ENCODE results near the gene PCDHA2.
"Not testable (repeated sequence)": the region's sequence is repeated elsewhere in the genome, so short reads cannot be mapped to it uniquely, and the experiment has no call there.

The PCDHA2 gene

DNA sequence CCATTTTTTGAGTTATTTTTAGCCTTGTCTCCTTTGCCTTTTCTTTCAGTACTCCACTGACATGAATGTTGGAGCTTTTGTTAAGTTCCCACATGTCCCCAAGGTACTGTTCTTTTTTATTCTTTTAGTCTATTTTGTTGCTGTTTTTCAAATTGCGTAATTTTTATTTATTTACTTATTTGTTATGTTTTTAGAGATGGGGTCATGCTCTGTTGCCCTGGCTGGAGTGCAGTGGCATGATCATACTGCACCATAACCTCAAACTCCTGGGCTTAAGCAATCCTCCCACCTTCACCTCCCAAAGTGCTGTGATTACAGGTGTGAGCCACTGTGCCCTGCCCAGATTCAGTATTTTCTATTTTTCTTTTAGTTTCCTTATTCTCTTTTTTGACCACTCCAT, 14.1 kb upstream of the PCDHA2 start:
- no peak overlapping the region for H3K9ac ChIP-seq
- no peaks in the 10 kb centered on the region for H3K79me2 ChIP-seq
- peaks cover 2% of the 10 kb centered on the region for H3K36me3 ChIP-seq (ENCODE audit: control insufficient read depth, insufficient read depth, low read length)
- no peaks in the 10 kb centered on the region for H3K9me3 ChIP-seq (ENCODE audit: control insufficient read depth, low read length)
- H3K27me3 ChIP-seq (ENCODE audit: control insufficient read depth, insufficient read depth, low read length): no peaks in the 10 kb centered on the region
- H3K27ac ChIP-seq: no peak overlapping the region
- H3K4me2 ChIP-seq (ENCODE audit: low read length): no peak overlapping the region
- no peak overlapping the region for H2AFZ ChIP-seq
- TF ChIP-seq, protein P1, sequence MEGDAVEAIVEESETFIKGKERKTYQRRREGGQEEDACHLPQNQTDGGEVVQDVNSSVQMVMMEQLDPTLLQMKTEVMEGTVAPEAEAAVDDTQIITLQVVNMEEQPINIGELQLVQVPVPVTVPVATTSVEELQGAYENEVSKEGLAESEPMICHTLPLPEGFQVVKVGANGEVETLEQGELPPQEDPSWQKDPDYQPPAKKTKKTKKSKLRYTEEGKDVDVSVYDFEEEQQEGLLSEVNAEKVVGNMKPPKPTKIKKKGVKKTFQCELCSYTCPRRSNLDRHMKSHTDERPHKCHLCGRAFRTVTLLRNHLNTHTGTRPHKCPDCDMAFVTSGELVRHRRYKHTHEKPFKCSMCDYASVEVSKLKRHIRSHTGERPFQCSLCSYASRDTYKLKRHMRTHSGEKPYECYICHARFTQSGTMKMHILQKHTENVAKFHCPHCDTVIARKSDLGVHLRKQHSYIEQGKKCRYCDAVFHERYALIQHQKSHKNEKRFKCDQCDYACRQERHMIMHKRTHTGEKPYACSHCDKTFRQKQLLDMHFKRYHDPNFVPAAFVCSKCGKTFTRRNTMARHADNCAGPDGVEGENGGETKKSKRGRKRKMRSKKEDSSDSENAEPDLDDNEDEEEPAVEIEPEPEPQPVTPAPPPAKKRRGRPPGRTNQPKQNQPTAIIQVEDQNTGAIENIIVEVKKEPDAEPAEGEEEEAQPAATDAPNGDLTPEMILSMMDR (IDR thresholded peaks at IDR 0.05): no peak
- no peak overlapping the region for H3K4me3 ChIP-seq (ENCODE audit: low read depth, low read length)
- no peaks in the 10 kb centered on the region for H3K4me1 ChIP-seq

DNA sequence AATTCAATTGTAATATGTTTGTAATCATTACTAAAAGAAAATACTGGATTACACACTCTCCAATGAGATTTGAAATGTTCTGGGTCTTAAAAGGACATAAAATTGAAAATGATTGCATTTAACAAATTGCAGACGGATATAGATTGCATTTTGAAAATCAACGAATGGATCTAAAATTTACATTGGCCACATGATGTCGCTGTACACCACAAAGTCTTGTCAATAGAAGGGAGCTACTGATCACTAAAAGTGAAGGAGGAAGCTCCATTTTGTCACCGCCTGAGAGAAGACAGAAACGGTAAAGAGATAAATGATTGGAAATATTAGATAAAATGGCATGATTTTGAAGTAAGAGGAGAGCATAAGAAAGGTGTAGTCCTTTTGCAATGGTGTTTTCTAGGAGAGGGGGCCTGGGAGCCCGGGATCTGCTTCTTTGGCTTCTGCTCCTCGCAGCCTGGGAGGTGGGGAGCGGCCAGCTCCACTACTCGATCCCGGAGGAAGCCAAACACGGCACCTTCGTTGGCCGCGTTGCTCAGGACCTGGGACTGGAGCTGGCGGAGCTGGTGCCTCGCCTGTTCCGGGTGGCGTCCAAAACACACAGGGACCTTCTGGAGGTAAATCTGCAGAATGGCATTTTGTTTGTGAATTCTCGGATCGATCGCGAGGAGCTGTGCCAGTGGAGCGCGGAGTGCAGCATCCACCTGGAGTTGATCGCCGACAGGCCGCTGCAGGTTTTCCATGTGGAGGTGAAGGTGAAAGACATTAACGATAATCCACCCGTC, 8.6 kb upstream of the PCDHA2 start, which contains the start of gene PCDHA1:
TSS of gene PCDHA1 (plus strand) at position 236 of the 782 bp plus-strand sequence.
- Histone ChIP-seq H3K4me2 (ENCODE audit: low read length) (no peak within 1 kb of the TSS), H3K4me1 (no peaks in the 10 kb centered on the region), H3K36me3 (ENCODE audit: control insufficient read depth, insufficient read depth, low read length) (peaks cover 7% of the 10 kb centered on the region), H3K9me3 (ENCODE audit: control insufficient read depth, low read length) (peaks cover 6% of the 10 kb centered on the region), H2AFZ (no peak within 1 kb of the TSS), H3K27me3 (ENCODE audit: control insufficient read depth, insufficient read depth, low read length) (no peaks in the 10 kb centered on the region), H3K9ac (no peak within 1 kb of the TSS), H3K79me2 (no peaks in the 10 kb centered on the region), H3K4me3 (ENCODE audit: low read depth, low read length) (no peak within 1 kb of the TSS), H3K27ac (no peak within 1 kb of the TSS)
- TF ChIP-seq, protein P1 (IDR thresholded peaks at IDR 0.05): no peak

DNA sequence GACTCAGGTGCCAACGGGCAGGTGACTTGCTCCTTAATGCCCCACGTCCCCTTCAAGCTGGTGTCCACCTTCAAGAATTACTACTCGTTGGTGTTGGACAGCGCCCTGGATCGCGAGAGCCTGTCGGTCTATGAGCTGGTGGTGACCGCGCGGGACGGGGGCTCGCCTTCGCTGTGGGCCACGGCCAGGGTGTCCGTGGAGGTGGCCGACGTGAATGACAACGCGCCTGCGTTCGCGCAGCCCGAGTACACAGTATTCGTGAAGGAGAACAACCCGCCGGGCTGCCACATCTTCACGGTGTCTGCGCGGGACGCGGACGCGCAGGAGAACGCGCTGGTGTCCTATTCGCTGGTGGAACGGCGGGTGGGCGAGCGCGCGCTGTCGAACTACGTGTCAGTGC, 7.2 kb upstream of the PCDHA2 start:
- H3K4me3 ChIP-seq (ENCODE audit: low read depth, low read length): not testable (repeated sequence)

DNA sequence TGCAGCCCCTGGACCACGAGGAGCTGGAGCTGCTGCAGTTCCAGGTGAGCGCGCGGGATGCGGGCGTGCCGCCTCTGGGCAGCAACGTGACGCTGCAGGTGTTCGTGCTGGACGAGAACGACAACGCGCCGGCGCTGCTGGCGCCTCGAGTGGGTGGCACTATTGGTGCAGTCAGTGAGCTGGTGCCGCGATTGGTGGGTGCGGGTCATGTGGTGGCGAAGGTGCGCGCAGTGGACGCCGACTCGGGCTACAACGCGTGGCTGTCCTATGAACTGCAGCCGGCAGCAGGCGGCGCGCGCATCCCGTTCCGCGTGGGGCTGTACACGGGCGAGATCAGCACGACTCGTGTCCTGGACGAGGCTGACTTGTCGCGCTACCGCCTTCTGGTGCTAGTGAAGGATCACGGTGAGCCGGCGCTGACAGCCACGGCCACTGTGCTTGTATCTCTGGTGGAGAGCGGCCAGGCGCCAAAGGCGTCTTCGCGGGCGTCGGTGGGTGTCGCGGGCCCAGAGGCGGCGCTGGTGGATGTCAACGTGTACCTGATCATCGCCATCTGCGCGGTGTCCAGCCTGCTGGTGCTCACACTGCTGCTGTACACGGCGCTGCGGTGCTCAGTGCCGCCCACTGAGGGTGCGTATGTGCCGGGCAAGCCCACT, 6.7 kb upstream of the PCDHA2 start:
- H3K4me3 ChIP-seq (ENCODE audit: low read depth, low read length); H3K9ac ChIP-seq; H3K9me3 ChIP-seq (ENCODE audit: control insufficient read depth, low read length); H3K4me1 ChIP-seq; H3K36me3 ChIP-seq (ENCODE audit: control insufficient read depth, insufficient read depth, low read length); H3K27me3 ChIP-seq (ENCODE audit: control insufficient read depth, insufficient read depth, low read length); H3K27ac ChIP-seq; H2AFZ ChIP-seq; H3K79me2 ChIP-seq; H3K4me2 ChIP-seq (ENCODE audit: low read length): not testable (repeated sequence)

More for the DNA sequence above, 7.2 kb upstream of the PCDHA2 start:
- H3K4me1 ChIP-seq; H3K9me3 ChIP-seq (ENCODE audit: control insufficient read depth, low read length); H3K79me2 ChIP-seq; H2AFZ ChIP-seq; H3K27me3 ChIP-seq (ENCODE audit: control insufficient read depth, insufficient read depth, low read length); H3K36me3 ChIP-seq (ENCODE audit: control insufficient read depth, insufficient read depth, low read length); H3K27ac ChIP-seq; H3K4me2 ChIP-seq (ENCODE audit: low read length); H3K9ac ChIP-seq: not testable (repeated sequence)

DNA sequence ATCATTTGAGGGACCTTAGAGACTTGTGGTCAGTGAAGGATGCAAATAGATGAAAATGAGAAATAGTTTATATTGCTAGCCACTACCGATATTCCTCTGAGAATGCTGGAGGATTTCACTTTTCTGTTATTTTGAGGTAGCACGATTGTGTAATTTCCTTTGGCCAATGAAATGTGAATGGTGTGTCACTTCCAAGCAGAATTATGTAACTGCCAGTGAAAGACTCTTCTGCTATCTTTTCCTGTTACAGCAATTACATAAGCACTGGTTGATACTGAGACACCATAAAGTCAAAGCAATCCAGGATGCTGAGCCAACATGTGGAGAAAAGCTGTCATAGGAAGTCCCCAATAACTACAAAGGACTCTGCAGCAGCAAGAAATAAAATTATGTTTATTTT, 3.6 kb upstream of the PCDHA2 start:
- Histone ChIP-seq H2AFZ (no peak overlapping the region), H3K4me2 (ENCODE audit: low read length) (no peak overlapping the region), H3K9ac (no peak overlapping the region), H3K4me3 (ENCODE audit: low read depth, low read length) (no peak overlapping the region), H3K79me2 (no peaks in the 10 kb centered on the region), H3K36me3 (ENCODE audit: control insufficient read depth, insufficient read depth, low read length) (peaks cover 5% of the 10 kb centered on the region), H3K4me1 (no peaks in the 10 kb centered on the region), H3K9me3 (ENCODE audit: control insufficient read depth, low read length) (peaks cover 8% of the 10 kb centered on the region), H3K27me3 (ENCODE audit: control insufficient read depth, insufficient read depth, low read length) (no peaks in the 10 kb centered on the region), H3K27ac (no peak overlapping the region)
- TF ChIP-seq, protein P1 (IDR thresholded peaks at IDR 0.05): no peak

All from parathyroid adenoma (tissue), 2 donors.